Subcutaneous adipose tissue (tissue), 4 donors: ENCODE results near the gene OR10D3. TPM values are rescaled to one million over a fixed set of nuclear protein-coding genes. Genes with fewer than 3 reads are reported as not detected.

ENCODE experiments used
- total RNA-seq, 4 donors: library from RNA; depleted of rRNA; stranded (reverse); fragments of >200 nt; gene quantifications; one replicate each; pipeline ENCODE4 v1.1.0, GENCODE V29; 2016
- TF ChIP-seq, protein P1 (sequence below): fragments of 450-650 bp; IDR thresholded peaks from one replicate; pipeline ENCODE4 v1.5.1; 2016; ENCODE audit warnings: low read depth, mild to moderate bottlenecking, control low read depth, antibody characterized with exemption, moderate library complexity

The OR10D3 gene
- total RNA-seq, 4 donors from 2014 or later = not detected

DNA sequence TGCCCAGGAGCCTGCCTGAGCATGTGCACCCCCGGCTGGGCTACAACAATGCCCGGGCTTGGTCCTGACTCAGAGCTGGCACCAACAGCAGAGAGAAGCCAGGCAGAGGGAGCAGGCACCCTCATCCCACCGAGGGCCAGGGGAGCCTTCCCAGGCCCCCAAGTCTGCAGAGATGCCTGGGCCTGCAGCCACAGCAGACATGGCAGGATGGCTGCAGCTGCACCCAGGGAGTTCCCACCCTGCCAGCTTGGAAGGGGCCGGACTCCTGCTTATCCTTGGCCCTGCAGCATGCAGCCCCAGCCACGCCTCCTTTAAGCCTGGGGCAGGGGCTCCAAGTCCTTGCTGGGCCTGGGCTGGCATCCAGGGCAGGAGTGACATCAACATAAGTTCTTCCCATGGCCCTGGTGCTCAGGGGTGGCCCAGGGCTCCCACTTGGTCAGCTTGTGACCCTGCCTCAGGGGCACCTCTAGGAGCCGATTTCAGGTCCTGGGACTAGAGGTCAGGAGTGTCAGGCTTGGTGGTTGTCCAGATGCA is 26.7 kb downstream of the OR10D3 start:
- TF ChIP-seq, protein P1, sequence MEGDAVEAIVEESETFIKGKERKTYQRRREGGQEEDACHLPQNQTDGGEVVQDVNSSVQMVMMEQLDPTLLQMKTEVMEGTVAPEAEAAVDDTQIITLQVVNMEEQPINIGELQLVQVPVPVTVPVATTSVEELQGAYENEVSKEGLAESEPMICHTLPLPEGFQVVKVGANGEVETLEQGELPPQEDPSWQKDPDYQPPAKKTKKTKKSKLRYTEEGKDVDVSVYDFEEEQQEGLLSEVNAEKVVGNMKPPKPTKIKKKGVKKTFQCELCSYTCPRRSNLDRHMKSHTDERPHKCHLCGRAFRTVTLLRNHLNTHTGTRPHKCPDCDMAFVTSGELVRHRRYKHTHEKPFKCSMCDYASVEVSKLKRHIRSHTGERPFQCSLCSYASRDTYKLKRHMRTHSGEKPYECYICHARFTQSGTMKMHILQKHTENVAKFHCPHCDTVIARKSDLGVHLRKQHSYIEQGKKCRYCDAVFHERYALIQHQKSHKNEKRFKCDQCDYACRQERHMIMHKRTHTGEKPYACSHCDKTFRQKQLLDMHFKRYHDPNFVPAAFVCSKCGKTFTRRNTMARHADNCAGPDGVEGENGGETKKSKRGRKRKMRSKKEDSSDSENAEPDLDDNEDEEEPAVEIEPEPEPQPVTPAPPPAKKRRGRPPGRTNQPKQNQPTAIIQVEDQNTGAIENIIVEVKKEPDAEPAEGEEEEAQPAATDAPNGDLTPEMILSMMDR = no peak

DNA sequence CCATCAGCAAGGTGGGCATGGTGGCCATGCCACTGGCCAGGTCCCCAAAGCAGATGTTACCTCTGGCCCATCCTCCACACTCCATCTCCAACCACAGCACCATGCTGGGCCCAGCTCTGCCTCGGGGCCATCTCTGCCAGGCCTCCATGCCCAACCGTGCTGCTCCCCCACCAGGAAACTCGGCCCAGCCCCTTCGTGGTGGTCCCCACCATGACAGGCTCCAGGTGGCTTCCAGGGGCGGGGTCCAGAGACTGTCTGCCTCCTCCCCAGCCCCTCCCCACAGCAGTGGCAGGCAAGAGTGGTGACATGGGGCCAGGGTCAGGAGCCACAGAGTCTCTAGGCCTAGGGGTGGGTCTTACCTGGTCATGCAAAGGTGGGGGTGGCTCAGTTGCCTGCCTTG is 27.3 kb downstream of the OR10D3 start:
- TF ChIP-seq, protein P1 = no peak

DNA sequence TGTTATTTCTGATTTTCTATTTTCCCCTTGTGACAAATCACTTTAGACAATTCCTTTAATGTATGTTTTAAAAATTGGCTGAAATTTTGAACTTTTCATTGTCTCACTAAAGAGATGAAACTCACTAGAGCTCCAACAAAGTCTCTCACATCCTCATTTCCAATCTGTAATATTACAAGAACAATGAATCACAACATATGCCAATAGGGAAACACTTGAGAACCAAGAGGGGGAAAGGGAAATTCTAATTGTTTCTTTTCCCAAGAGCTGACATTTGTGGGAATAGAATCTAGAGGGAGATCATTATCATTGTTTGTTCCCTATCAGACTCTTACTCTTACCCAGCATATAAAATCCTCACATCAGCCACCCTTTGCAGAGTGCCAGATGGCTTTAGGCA is 28.2 kb downstream of the OR10D3 start:
- TF ChIP-seq, protein P1 = no peak

DNA sequence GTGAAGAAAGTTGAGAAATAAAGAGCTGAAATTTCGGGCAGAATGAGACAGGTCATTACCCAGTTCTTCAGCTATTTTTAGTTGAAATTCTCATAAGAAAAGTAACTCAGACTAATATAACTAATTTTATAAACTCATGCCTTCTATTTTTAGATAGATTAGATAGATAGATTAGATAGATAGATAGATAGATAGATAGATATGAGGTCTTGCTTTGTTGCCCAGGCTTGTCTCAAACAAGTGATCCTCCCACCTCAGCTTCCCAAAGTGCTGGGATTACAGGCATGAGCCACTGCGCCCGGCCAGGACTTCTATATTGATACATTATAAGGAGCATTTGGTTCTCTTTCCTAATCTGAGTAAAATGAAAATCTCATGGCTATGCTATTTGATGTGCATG is 30.9 kb downstream of the OR10D3 start:
- TF ChIP-seq, protein P1 = no peak

DNA sequence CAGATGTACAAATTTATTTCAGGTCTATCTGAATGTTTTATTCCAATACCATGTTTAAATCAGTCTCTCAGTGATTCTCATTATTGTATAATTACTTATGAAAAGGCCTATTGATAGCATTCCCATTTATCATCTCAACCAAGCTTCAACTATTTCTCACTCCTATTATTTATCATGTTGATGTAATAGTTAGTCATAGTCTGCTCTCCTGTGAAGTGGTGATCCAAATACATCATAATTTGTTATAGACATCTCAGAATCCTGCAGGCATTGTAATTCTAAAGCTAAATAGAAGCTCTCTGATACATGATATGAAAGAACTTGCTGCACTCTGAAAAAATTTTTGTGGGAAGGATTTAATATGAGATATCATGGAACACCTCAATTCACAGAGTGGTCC is 36.0 kb downstream of the OR10D3 start:
- TF ChIP-seq, protein P1 = no peak

DNA sequence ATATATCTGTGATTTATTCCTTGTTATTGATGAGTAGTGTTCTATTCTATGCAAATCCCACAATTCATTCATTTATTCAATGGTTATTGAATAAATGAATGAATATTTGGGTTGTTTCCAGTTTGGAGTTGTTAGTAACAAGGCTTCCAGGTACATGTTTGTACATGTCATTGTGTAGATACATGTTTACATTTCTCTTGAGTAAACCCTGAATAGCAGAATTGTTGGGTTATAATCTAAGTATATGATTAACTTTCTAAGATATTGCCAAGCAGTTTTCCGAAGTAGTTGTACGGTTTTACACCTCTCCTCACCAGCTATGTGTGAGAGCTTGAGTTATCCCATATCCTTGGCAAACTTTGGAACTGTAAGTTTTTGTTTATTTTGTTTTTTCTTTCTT is 39.3 kb downstream of the OR10D3 start:
- TF ChIP-seq, protein P1 = no peak

DNA sequence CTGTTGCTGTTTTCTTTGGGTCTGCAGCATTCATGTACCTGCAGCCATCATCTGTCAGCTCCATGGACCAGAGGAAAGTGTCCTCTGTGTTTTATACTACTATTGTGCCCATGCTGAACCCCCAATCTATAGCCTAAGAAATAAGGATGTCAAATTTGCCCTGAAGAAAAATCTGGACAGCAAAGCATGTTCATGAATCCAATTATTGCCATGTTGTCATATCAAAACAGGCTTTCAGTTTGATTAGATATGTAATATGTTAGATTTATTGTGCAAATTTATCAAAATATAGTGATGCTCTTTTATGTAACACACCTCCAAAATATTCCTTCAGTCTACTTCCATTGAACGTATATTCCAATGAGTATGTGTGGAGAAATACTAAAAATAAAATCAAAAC is 42.3 kb downstream of the OR10D3 start:
- TF ChIP-seq, protein P1 = no peak
